Measurements from ENCODE around the gene DAND5.
"Not testable (repeated sequence)": the region's sequence is repeated elsewhere in the genome, so short reads cannot be mapped to it uniquely, and the experiment has no call there.

Gene DAND5

GRCh38 chr19:12946092-12946721, 23.2 kb upstream of the DAND5 start:
- DNase-seq: no peak

- no peak for DNase-seq
Measured at GRCh38 chr19:12946731-12947496, 22.5 kb upstream of the DAND5 start.

- DNase-seq: no peak
Measured at GRCh38 chr19:12947702-12948611, 21.4 kb upstream of the DAND5 start.

GRCh38 chr19:12948612-12949362, 20.6 kb upstream of the DAND5 start:
- no peak for DNase-seq

- no peak for DNase-seq
Measured at GRCh38 chr19:12949363-12950283, 19.8 kb upstream of the DAND5 start.

- not testable (repeated sequence) for DNase-seq
Measured at GRCh38 chr19:12952050-12952449, 17.3 kb upstream of the DAND5 start.

- no peak for DNase-seq
Measured at GRCh38 chr19:12952488-12953137, 16.8 kb upstream of the DAND5 start.

- DNase-seq: no peak
Measured at GRCh38 chr19:12953138-12953798, 16.1 kb upstream of the DAND5 start.

GRCh38 chr19:12953799-12954611, 15.4 kb upstream of the DAND5 start:
- DNase-seq: no peak

- no peak for DNase-seq
Measured at GRCh38 chr19:12954612-12954962, 14.8 kb upstream of the DAND5 start.

GRCh38 chr19:12955575-12955974, 13.8 kb upstream of the DAND5 start:
- DNase-seq: not testable (repeated sequence)

GRCh38 chr19:12955996-12956395, 13.4 kb upstream of the DAND5 start:
- DNase-seq: no peak

- DNase-seq: no peak
Measured at GRCh38 chr19:12956446-12957388, 12.7 kb upstream of the DAND5 start, which contains the start of gene GADD45GIP1. TSS of gene GADD45GIP1 (minus strand) at chr19:12957223. CDS start at chr19:12957212, 11 bp downstream.

GRCh38 chr19:12957389-12957952, 11.9 kb upstream of the DAND5 start:
- DNase-seq: not testable (repeated sequence)

- DNase-seq: no peak
Measured at GRCh38 chr19:12959481-12959880, 9.9 kb upstream of the DAND5 start.

- peak; percentile 51 for DNase-seq
Measured at GRCh38 chr19:12965017-12965811, 4.2 kb upstream of the DAND5 start.

GRCh38 chr19:12965812-12966135, 3.6 kb upstream of the DAND5 start:
- no peak for DNase-seq
